Activated naive CD8-positive, alpha-beta T cell treated with anti-CD3 and anti-CD28 coated beads, Interleukin-2, amount 50 U/mL, for 24 hours (primary cell): ENCODE measurements around the gene CTSA.
"Not testable (repeated sequence)": the region's sequence is repeated elsewhere in the genome, so short reads cannot be mapped to it uniquely, and the experiment has no call there.

ENCODE experiments used
- ATAC-seq: fragments of 150-1000 bp; cut with Tn5 transposase; one replicate; pipeline ENCODE4 v1.10.0; 2021
- DNase-seq: peaks from one replicate; pipeline ENCODE4 v3.0.0; 2021
- H3K27ac Mint-ChIP-seq: one replicate; pipeline ENCODE4 v1.8.0; 2021; ENCODE audit warnings: mild to moderate bottlenecking, mixed read lengths
- H3K27me3 Mint-ChIP-seq: one replicate; pipeline ENCODE4 v1.8.0; 2021; ENCODE audit warnings: mixed read lengths
- H3K36me3 Mint-ChIP-seq: one replicate; pipeline ENCODE4 v1.8.0; 2021; ENCODE audit warnings: low read depth, mixed read lengths
- H3K4me1 Mint-ChIP-seq: one replicate; pipeline ENCODE4 v1.8.0; 2021; ENCODE audit warnings: mixed read lengths
- H3K4me3 Mint-ChIP-seq: one replicate; pipeline ENCODE4 v1.8.0; 2021; ENCODE audit warnings: mild to moderate bottlenecking, moderate library complexity, mixed read lengths
- H3K9me3 Mint-ChIP-seq: one replicate; pipeline ENCODE4 v1.8.0; 2021; ENCODE audit warnings: mixed read lengths

Gene CTSA

DNA sequence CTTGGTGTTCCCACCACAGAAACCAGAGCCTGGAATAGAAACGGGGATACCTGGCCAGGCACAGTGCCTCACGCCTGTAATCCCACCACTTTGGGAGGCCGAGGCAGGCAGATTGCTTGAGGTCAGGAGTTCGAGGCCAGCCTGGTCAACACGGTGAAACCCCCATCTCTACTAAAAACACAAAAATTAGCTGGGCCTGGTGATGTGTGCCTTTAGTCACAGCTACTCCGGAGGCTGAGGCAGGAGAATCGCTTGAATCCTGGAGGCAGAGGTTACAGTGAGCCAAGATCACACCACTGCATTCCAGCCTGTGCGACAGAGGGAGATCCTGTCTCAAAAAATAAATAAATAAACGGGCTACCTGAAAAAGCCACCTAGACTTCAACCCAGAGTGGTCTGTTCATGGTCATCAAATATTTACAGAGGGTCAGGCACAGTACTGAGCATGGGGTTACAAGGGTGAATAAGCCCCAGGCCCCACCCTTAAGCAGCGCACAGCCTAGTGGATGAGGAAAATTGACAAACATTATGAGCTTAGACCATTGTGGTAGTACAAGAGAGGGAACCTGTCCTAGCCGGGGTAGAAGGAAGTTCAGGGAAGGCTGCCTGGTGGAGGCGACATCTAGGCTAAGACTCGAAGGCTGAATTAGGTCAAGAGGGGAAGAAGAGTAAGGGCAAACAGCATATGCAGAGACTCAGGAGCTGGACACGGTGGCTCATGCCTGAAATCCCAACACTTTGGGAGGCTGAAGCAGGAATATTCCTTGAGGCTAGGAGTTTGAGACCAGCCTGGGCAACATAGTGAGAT lies 36.1 kb downstream of the CTSA start:
- DNase-seq, result no peak
- no peak overlapping the region for H3K4me3 Mint-ChIP-seq
- ATAC-seq, result no peak
- no peaks in the 10 kb centered on the region for H3K36me3 Mint-ChIP-seq
- H3K27me3 Mint-ChIP-seq, result no peaks in the 10 kb centered on the region
- H3K9me3 Mint-ChIP-seq, result no peaks in the 10 kb centered on the region
- peaks cover 2% of the 10 kb centered on the region for H3K4me1 Mint-ChIP-seq
- H3K27ac Mint-ChIP-seq, result no peak overlapping the region

DNA sequence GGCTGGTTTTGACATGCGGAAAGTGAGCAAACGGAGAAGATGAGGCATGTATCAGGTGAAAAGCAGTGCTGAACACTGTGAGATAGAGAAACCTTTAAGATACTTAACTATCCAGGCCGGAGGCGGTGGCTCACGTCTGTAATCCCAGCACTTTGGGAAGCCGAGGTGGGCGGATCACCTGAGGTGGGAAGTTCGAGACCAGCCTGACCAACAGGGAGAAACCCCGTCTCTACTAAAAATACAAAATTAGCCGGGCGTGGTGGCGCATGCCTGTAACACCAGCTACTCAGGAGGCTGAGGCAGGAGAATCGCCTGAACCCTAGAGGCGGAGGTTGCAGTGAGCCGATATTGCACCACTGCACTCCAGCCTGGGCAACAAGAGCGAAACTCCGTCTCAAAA lies 40.5 kb downstream of the CTSA start:
- H3K27me3 Mint-ChIP-seq, H3K4me3 Mint-ChIP-seq, DNase-seq, H3K9me3 Mint-ChIP-seq, ATAC-seq, H3K36me3 Mint-ChIP-seq, H3K27ac Mint-ChIP-seq: not testable (repeated sequence)
- peaks cover 18% of the 10 kb centered on the region for H3K4me1 Mint-ChIP-seq

DNA sequence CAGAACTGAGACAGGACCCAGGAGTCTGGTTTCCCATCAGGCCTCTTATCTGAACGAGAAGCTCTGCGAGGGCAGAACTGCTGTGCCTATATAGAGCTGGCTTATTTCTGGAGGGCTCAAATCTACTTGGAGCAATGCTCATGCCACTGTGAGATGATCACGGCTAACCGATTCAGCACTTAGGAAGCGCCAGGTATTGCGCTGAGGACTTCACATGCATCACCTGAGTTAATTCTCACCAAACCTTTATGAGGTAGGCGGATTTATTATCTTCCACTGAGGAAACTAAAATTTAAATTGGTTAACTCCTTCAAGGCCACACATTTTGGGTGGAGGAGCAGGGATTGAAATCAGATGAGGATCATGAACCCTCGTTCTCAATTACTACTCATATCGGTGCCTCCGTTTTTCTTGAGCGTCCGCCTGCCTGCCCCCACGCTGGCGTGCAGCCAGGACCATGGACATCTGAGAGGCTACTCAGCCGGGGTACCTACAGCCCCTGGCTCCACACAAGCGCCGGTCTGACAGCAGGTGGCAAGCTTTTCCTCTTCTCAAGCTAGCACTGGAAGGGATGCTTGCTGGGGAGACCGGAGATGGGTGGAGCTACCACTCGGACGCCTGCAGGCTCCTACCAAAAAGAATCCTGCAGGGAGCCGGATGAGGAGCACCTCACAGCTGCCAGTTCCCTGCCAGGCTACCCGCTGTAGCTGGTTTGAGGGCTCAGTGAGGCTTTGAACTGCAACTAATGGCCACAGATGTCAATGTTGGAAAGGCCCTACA lies 42.3 kb downstream of the CTSA start:
- H3K4me1 Mint-ChIP-seq, result peaks cover 34% of the 10 kb centered on the region
- peaks cover 17% of the 10 kb centered on the region for H3K36me3 Mint-ChIP-seq
- peaks cover 2% of the 10 kb centered on the region for H3K27me3 Mint-ChIP-seq
- no peaks in the 10 kb centered on the region for H3K9me3 Mint-ChIP-seq
- peak overlapping the region; percentile 98 for H3K4me3 Mint-ChIP-seq
- ATAC-seq (peak; percentile 17), DNase-seq (peak; percentile 66)
- H3K27ac Mint-ChIP-seq, result peak overlapping the region; percentile 99

DNA sequence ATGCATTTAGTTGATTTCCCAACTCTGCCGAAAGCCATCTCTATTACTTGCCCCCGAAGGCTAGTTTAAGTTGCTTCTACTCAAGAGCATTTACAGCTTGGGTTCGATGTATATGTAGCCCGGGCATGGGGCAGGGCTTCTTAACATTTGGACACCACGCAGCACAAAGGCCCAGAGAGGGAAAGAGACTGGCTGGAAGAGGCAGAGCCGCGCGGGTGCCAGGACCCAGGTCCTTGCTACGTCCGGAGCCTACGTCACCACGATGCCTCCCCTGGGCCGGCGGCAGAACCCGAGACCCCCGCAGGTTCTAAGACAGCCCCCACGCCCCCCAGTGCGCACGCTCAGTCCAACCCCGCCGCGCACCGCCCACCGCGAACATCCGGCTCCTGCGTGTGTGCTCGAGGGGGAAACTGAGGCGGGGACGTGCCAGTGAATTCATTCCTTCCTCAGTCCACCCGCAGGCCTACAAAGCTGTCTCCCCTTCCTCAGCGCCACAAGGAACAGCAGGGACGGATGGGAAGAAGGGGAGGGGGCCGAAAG lies 43.0 kb downstream of the CTSA start:
- peak overlapping the region; percentile 99 for H3K27ac Mint-ChIP-seq
- ATAC-seq, result peak; percentile 29
- H3K9me3 Mint-ChIP-seq, result no peaks in the 10 kb centered on the region
- peaks cover 20% of the 10 kb centered on the region for H3K36me3 Mint-ChIP-seq
- H3K4me3 Mint-ChIP-seq, result peak overlapping the region; percentile 98
- DNase-seq, result no peak
- peaks cover 2% of the 10 kb centered on the region for H3K27me3 Mint-ChIP-seq
- peaks cover 35% of the 10 kb centered on the region for H3K4me1 Mint-ChIP-seq

DNA sequence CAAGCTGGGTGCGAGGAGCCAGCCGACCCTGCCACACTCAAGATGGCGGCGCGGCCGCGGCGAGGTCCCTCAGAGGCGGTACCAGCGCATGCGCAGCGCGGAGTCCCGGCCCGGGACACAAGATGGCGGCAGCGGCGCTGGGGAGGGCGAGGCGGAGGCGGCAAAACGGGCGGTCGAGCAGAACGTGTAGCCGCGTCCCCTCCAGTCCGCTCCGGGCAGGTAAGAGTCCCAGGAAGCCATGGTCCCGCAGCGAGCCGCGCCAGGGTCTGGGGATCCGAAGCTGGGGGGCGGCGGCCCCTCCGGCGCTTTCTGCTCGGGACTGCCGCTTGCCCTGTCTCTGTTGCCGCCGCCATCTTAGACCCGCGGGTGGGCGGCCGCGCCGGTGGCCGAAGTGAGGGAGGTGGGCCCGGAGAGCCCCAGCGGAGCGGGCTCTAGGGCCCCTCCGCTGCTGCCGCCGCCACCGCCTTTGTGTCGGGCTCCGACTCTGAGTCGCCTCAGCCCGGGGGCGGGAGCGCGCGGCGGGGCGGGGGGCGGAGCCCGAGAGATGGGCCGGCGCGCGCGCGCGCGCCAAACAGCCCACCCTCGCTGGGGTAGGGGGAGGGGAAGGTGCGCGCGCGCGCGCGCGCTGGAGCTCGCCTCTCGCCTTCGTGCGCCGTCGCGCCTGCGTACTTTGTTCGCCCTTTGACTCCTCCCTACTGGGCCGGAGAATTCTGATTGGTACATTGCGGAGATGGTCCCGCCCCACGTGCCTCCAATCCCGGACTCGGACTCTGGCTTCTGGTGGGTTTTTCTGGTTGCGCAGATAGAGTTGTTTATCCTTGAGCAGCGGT lies 43.7 kb downstream of the CTSA start, which contains the start of gene PCIF1:
TSS of gene PCIF1 (plus strand) at position 98 of the 830 bp plus-strand sequence. CDS start 4,317 bp downstream, outside the sequence.
- Mint-ChIP-seq H3K4me3 (peak within 1 kb of the TSS; percentile 98), H3K4me1 (peaks cover 35% of the 10 kb centered on the region), H3K9me3 (no peaks in the 10 kb centered on the region), H3K27me3 (peaks cover 2% of the 10 kb centered on the region), H3K27ac (peak within 1 kb of the TSS; percentile 99), H3K36me3 (peaks cover 23% of the 10 kb centered on the region)
- ATAC-seq (peak; percentile 79), DNase-seq (peak; percentile 99)

DNA sequence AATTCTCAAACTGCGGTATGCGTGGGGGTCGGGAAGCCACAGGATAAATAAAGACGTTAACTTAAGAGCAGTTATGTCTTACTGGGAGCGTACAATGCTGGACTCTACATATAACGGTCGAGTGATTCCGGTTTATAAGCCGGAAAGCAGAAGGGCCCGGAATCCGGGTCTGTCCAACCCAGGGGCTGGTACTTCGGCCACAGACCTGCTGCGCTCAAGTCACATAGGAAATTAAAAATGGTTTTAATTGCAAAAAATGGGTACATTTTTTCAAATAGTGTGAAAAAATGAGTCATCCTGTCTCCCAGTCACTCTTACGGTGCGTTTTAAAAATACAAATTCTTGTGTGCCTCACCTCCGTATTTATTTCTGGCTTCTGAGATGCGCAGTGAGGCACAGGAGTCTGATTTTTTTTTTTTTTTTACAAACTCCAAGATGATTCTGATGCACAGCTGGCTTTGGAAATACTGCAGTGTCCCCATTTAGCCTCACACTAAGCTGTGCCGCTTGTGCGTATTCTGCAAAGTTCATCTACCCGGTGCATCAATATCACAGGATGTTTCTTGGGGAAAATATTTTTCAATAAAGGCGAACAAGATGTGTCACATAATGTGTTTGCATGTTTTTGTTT lies 44.4 kb downstream of the CTSA start:
- H3K4me1 Mint-ChIP-seq, result peaks cover 35% of the 10 kb centered on the region
- ATAC-seq (no peak), DNase-seq (no peak)
- H3K9me3 Mint-ChIP-seq, result no peaks in the 10 kb centered on the region
- H3K36me3 Mint-ChIP-seq, result peaks cover 23% of the 10 kb centered on the region
- peak overlapping the region; percentile 98 for H3K4me3 Mint-ChIP-seq
- peaks cover 2% of the 10 kb centered on the region for H3K27me3 Mint-ChIP-seq
- H3K27ac Mint-ChIP-seq, result peak overlapping the region; percentile 95

DNA sequence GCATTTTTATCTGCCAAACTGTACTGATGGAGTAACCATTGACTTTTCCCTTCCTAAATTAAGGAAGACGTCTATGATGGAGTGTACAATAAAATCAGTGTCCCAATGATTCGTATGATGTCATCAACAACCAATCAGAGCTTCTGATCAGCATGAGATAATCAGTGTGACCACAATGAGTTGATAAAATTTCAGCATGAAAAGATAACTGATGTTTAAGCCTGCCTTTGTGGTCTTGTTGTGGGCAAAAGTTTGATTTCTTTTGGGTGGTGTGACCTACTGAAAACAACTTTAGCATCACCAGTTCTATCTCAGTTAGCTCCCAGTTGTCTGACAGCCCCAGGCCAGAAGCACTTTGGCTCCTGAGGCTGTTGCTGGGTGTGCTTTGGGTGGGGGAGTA lies 46.6 kb downstream of the CTSA start:
- ATAC-seq (no peak), DNase-seq (no peak)
- Mint-ChIP-seq H3K9me3 (no peaks in the 10 kb centered on the region), H3K27ac (peak overlapping the region; percentile 68), H3K4me3 (no peak overlapping the region), H3K27me3 (peaks cover 2% of the 10 kb centered on the region), H3K4me1 (peaks cover 35% of the 10 kb centered on the region), H3K36me3 (peaks cover 23% of the 10 kb centered on the region)

DNA sequence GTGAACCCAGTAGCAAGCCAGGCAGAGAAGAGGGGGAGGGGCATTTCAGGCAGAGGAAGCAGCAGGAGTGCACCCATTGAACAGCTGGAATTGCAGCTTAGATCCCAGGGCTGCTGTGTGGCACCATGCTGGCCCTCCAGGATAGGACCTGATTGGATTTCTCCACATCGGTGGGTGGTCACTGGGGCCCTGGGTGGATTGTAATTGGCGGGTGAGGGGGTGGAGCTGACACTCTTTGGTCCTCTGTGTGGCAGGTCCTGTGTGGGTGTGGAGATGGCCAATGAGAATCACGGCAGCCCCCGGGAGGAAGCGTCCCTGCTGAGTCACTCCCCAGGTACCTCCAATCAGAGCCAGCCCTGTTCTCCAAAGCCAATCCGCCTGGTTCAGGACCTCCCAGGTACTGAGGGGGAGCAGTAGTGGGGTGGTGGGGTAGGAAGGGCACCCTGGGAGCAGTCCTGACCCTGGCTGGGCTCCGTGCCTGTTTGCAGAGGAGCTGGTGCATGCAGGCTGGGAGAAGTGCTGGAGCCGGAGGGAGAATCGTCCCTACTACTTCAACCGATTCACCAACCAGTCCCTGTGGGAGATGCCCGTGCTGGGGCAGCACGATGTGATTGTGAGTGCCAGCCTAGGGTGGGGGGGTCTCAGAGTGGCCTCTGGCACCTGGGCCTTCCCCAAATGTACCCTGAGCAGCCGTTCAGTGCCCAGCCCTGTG lies 47.7 kb downstream of the CTSA start:
- Mint-ChIP-seq H3K9me3 (no peaks in the 10 kb centered on the region), H3K27me3 (peaks cover 2% of the 10 kb centered on the region), H3K36me3 (peaks cover 23% of the 10 kb centered on the region), H3K27ac (peak overlapping the region; percentile 68), H3K4me1 (peaks cover 35% of the 10 kb centered on the region), H3K4me3 (no peak overlapping the region)
- DNase-seq (peak; percentile 15), ATAC-seq (no peak)

DNA sequence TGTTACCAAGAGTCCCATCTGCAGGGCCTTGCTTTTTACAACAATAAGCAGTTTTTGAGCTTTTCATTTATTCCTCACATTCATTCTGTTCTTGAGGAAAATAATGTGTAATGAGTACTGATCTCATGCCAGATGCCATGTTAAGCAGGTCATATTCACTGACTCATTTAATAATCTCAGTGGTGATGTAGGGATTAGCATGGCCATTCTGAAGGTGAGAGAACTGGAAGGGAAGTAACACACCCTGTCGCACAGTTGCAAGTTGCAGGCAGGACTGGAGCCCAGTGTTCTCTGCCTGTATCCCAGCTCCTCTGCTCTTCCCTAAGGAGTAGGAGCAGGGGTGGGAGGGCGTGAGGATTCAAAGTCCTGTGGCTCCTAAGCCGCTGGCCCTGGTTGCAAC lies 48.9 kb downstream of the CTSA start:
- no peak for DNase-seq
- H3K27ac Mint-ChIP-seq, result no peak overlapping the region
- no peaks in the 10 kb centered on the region for H3K9me3 Mint-ChIP-seq
- ATAC-seq, result no peak
- H3K27me3 Mint-ChIP-seq, result peaks cover 2% of the 10 kb centered on the region
- peaks cover 28% of the 10 kb centered on the region for H3K36me3 Mint-ChIP-seq
- H3K4me1 Mint-ChIP-seq, result peaks cover 39% of the 10 kb centered on the region
- H3K4me3 Mint-ChIP-seq, result no peak overlapping the region

DNA sequence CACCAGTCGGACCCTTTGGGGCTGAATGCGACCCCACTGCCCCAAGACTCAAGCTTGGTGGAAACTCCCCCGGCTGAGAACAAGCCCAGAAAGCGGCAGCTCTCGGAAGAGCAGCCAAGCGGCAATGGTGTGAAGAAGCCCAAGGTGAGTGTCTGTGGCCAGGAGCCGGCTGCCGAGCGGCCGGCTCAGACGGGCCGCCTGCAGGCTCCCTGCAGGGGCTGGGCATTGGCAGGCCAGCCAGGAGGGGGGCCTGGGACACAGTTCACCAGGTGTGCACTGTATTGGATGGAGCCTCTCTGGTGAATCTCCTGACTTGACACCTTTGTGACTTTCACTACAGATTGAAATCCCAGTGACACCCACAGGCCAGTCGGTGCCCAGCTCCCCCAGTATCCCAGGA lies 49.3 kb downstream of the CTSA start:
- peaks cover 28% of the 10 kb centered on the region for H3K36me3 Mint-ChIP-seq
- H3K9me3 Mint-ChIP-seq, result no peaks in the 10 kb centered on the region
- H3K27ac Mint-ChIP-seq, result no peak overlapping the region

DNA sequence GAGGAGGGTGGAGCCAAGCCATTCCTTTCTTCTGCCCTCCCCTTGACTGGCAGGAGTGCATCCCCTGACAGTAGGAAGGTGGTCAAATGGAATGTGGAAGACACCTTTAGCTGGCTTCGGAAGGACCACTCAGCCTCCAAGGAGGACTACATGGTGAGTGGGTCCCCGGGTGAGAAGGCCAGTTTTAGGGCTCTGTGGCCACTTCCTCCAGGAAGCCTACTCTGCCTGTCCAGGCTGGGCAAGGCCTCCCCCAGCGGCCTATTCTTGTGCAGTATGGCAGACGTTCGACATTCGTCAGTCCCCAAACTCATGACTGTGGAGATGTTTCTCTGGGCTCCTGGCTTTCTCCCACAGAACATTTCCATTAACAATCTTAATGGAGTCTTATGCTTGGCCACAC lies 52.5 kb downstream of the CTSA start:
- DNase-seq (no peak), ATAC-seq (no peak)
- Mint-ChIP-seq H3K36me3 (peaks cover 12% of the 10 kb centered on the region), H3K4me1 (peaks cover 22% of the 10 kb centered on the region), H3K4me3 (no peak overlapping the region), H3K27ac (peak overlapping the region; percentile 33), H3K27me3 (no peaks in the 10 kb centered on the region), H3K9me3 (no peaks in the 10 kb centered on the region)

More for the DNA sequence above, 49.3 kb downstream of the CTSA start:
- Mint-ChIP-seq H3K4me1 (peaks cover 37% of the 10 kb centered on the region), H3K27me3 (no peaks in the 10 kb centered on the region), H3K4me3 (no peak overlapping the region)
- DNase-seq (no peak), ATAC-seq (no peak)

DNA sequence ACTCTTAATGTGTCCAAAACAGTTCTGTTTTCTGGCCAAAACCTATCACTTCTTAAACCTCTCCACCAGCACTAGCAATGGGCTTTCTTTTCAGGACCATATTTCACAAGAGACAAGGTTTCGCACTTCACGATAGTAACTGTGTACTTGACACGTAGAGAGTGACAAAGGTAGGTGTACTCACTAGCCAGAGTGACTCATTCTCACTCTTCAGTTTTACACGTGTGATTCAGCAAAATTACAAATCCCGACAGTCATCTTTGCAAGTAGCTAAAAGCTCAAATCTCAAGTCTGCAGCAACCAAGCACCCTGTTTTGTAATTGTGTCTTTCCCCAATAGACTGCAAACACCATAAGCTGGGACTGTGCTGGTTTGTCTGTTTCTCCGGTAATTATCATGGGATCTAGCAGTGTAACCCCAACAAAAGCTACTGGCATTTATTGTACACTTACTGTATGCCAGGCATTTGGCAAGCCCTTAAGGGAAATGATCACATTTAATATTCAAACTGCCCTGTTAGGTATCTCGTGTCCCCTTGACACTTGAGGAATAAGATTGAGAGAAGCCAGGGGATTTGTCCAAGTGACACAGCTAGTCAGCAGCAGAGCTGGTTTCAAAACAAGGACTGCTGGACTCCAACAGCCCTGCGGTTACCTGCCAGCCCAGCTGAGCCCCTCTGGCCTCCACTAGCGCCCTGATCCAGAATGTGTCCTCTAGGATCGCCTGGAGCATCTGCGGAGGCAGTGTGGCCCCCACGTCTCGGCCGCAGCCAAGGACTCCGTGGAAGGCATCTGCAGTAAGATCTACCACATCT lies 53.2 kb downstream of the CTSA start:
- H3K27me3 Mint-ChIP-seq, result no peaks in the 10 kb centered on the region
- H3K4me1 Mint-ChIP-seq, result peaks cover 22% of the 10 kb centered on the region
- H3K4me3 Mint-ChIP-seq, result no peak overlapping the region
- peak overlapping the region; percentile 33 for H3K27ac Mint-ChIP-seq
- ATAC-seq, result no peak
- DNase-seq, result no peak
- peaks cover 18% of the 10 kb centered on the region for H3K36me3 Mint-ChIP-seq
- H3K9me3 Mint-ChIP-seq, result no peaks in the 10 kb centered on the region
